Measurements from ENCODE around the gene KAT2B.
A peak's percentile ranks its signal among the peaks of the same experiment; 100 is the strongest.

DNA sequence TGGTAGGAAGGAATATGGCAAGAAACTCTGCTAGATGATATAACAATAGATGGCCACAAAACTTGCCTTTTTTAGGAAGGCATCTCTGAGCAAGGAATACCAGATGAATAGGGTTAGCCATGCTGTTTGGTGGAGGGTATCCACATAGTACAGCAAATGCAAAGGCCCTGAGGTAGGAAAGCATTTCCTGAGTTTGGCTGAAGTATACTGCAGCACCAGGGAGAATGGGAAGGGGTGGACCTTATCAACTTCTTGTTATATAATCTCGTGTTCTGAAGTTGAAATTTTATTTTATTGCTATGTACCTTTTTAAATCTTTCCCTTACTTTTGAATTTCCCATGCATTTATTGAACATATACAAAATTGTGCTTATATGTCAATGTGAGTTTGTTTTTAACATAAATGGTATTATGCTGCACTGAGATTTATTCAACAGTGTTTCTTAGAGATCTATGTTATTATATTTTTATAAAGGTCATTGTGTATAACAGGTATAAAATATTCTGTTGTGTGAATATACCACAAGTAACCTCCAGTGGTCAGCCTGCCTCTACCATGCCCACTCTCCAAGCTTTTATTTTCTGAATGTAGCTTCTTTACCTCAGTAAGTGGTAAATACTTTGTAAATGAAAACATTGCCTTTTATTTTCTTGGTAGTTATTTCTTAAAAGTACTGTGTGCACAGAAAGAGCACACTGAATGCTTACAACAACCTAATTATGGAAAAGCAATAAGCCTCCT, 2.8 kb upstream of the KAT2B start:
- peak; percentile 29; the same call in 1 of the 2 replicates for TF ChIP-seq RAD21 (IDR thresholded peaks at IDR 0.05; ENCODE audit: low read depth)
- TF ChIP-seq, protein P1, sequence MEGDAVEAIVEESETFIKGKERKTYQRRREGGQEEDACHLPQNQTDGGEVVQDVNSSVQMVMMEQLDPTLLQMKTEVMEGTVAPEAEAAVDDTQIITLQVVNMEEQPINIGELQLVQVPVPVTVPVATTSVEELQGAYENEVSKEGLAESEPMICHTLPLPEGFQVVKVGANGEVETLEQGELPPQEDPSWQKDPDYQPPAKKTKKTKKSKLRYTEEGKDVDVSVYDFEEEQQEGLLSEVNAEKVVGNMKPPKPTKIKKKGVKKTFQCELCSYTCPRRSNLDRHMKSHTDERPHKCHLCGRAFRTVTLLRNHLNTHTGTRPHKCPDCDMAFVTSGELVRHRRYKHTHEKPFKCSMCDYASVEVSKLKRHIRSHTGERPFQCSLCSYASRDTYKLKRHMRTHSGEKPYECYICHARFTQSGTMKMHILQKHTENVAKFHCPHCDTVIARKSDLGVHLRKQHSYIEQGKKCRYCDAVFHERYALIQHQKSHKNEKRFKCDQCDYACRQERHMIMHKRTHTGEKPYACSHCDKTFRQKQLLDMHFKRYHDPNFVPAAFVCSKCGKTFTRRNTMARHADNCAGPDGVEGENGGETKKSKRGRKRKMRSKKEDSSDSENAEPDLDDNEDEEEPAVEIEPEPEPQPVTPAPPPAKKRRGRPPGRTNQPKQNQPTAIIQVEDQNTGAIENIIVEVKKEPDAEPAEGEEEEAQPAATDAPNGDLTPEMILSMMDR (IDR thresholded peaks at IDR 0.05 in 2 of 3, conservative IDR thresholded peaks at IDR 0.05 in 1 of 3; ENCODE audit: borderline replicate concordance in 1 of 3, insufficient read depth in 1 of 3, low read depth in 2 of 3, low read length in 2 of 3): no peak; a peak in 1 of 6 replicates
- TF ChIP-seq CEBPB (IDR thresholded peaks at IDR 0.05; ENCODE audit: low read depth): no peak
- TF ChIP-seq, protein P2, sequence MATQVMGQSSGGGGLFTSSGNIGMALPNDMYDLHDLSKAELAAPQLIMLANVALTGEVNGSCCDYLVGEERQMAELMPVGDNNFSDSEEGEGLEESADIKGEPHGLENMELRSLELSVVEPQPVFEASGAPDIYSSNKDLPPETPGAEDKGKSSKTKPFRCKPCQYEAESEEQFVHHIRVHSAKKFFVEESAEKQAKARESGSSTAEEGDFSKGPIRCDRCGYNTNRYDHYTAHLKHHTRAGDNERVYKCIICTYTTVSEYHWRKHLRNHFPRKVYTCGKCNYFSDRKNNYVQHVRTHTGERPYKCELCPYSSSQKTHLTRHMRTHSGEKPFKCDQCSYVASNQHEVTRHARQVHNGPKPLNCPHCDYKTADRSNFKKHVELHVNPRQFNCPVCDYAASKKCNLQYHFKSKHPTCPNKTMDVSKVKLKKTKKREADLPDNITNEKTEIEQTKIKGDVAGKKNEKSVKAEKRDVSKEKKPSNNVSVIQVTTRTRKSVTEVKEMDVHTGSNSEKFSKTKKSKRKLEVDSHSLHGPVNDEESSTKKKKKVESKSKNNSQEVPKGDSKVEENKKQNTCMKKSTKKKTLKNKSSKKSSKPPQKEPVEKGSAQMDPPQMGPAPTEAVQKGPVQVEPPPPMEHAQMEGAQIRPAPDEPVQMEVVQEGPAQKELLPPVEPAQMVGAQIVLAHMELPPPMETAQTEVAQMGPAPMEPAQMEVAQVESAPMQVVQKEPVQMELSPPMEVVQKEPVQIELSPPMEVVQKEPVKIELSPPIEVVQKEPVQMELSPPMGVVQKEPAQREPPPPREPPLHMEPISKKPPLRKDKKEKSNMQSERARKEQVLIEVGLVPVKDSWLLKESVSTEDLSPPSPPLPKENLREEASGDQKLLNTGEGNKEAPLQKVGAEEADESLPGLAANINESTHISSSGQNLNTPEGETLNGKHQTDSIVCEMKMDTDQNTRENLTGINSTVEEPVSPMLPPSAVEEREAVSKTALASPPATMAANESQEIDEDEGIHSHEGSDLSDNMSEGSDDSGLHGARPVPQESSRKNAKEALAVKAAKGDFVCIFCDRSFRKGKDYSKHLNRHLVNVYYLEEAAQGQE (IDR thresholded peaks at IDR 0.05; ENCODE audit: low read depth): no peak
- TF ChIP-seq YY1 (IDR thresholded peaks at IDR 0.05; ENCODE audit: extremely low read depth, insufficient replicate concordance, low read depth, low read length): no peak
- TF ChIP-seq EZH2 (IDR thresholded peaks at IDR 0.05): no peak
- no peak for TF ChIP-seq JUND (IDR thresholded peaks at IDR 0.05)
- TF ChIP-seq, protein P3, sequence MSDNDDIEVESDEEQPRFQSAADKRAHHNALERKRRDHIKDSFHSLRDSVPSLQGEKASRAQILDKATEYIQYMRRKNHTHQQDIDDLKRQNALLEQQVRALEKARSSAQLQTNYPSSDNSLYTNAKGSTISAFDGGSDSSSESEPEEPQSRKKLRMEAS (IDR thresholded peaks at IDR 0.05): no peak
- TF ChIP-seq SP1 (IDR thresholded peaks at IDR 0.05; ENCODE audit: low read depth): no peak
- no peak for TF ChIP-seq POLR2A (IDR thresholded peaks at IDR 0.05; ENCODE audit: borderline replicate concordance, extremely low read depth, insufficient read depth, insufficient read length)
- no peak for TF ChIP-seq EZH2phosphoT487 (IDR thresholded peaks at IDR 0.05; ENCODE audit: borderline replicate concordance)
- no peak for TF ChIP-seq ZFX (IDR thresholded peaks at IDR 0.05)
- TF ChIP-seq ELF1 (IDR thresholded peaks at IDR 0.05; ENCODE audit: borderline replicate concordance, low read depth): no peak
